ENCODE measurements around the gene CHURC1. TPM values are rescaled to one million over a fixed set of nuclear protein-coding genes. Genes with fewer than 3 reads are reported as not detected.
"Not testable (repeated sequence)": the region's sequence is repeated elsewhere in the genome, so short reads cannot be mapped to it uniquely, and the experiment has no call there.

CHURC1 gene
- total RNA-seq, 1 experiment from 2014 or later, result 48.5 TPM

GRCh38 chr14:64910847-64911495, 3.3 kb upstream of the CHURC1 start:
- CTCF ChIA-PET, result interaction anchor here (0.6 to 1.6 kb wide), 13 partner anchors 9 to 161 kb away, joined by 3 to 12 read pairs (median 3); partner anchors contain the start of gene FNTB
- peaks cover 11% of the 10 kb centered on the region for H3K4me1 Mint-ChIP-seq (ENCODE audit: low read depth, unreplicated experiment)
- peaks cover 14% of the 10 kb centered on the region for H3K36me3 Mint-ChIP-seq (ENCODE audit: insufficient read depth, unreplicated experiment)
- H3K27me3 Mint-ChIP-seq (ENCODE audit: unreplicated experiment), result peaks cover 19% of the 10 kb centered on the region
- peak; percentile 25 for DNase-seq
- no peak overlapping the region for H3K27ac Mint-ChIP-seq (ENCODE audit: unreplicated experiment)
- peak; percentile 28 for TF ChIP-seq CTCF (IDR thresholded peaks at IDR 0.05; ENCODE audit: unreplicated experiment)
- intact Hi-C loops (cut with micrococcal nuclease; ENCODE audit: unreplicated experiment), result no loop called here
- H3K4me3 Mint-ChIP-seq (ENCODE audit: low read depth, unreplicated experiment), result no peak overlapping the region
- no TSS peak for BruUV-seq (replicated peaks)
- H3K9me3 Mint-ChIP-seq (ENCODE audit: low read depth, unreplicated experiment), result no peaks in the 10 kb centered on the region

- DNase-seq, result no peak
- CTCF ChIA-PET, result no interaction called here
- intact Hi-C loops (cut with micrococcal nuclease; ENCODE audit: unreplicated experiment), result no loop called here
- no peaks in the 10 kb centered on the region for H3K9me3 Mint-ChIP-seq (ENCODE audit: low read depth, unreplicated experiment)
- peaks cover 13% of the 10 kb centered on the region for H3K4me1 Mint-ChIP-seq (ENCODE audit: low read depth, unreplicated experiment)
- no peak overlapping the region for H3K4me3 Mint-ChIP-seq (ENCODE audit: low read depth, unreplicated experiment)
- no TSS peak for BruUV-seq (replicated peaks)
- peaks cover 14% of the 10 kb centered on the region for H3K36me3 Mint-ChIP-seq (ENCODE audit: insufficient read depth, unreplicated experiment)
- H3K27ac Mint-ChIP-seq (ENCODE audit: unreplicated experiment), result no peak overlapping the region
- peaks cover 6% of the 10 kb centered on the region for H3K27me3 Mint-ChIP-seq (ENCODE audit: unreplicated experiment)
- no peak for TF ChIP-seq CTCF (IDR thresholded peaks at IDR 0.05; ENCODE audit: unreplicated experiment)
Measured at GRCh38 chr14:64912261-64912660, 2.0 kb upstream of the CHURC1 start.

- CTCF ChIA-PET; BruUV-seq (replicated peaks); H3K9me3 Mint-ChIP-seq (ENCODE audit: low read depth, unreplicated experiment); H3K27me3 Mint-ChIP-seq (ENCODE audit: unreplicated experiment); DNase-seq; intact Hi-C loops (cut with micrococcal nuclease; ENCODE audit: unreplicated experiment); H3K27ac Mint-ChIP-seq (ENCODE audit: unreplicated experiment): not testable (repeated sequence)
- Mint-ChIP-seq H3K4me1 (ENCODE audit: low read depth, unreplicated experiment) (peaks cover 25% of the 10 kb centered on the region), H3K36me3 (ENCODE audit: insufficient read depth, unreplicated experiment) (peaks cover 21% of the 10 kb centered on the region), H3K4me3 (ENCODE audit: low read depth, unreplicated experiment) (peak overlapping the region; percentile 85)
Measured at GRCh38 chr14:64913477-64913876, 778 bp upstream of the CHURC1 start.

GRCh38 chr14:64915029-64915424, 772 bp downstream of the CHURC1 start:
- Mint-ChIP-seq H3K27ac (ENCODE audit: unreplicated experiment) (peak overlapping the region; percentile 92), H3K27me3 (ENCODE audit: unreplicated experiment) (no peaks in the 10 kb centered on the region), H3K36me3 (ENCODE audit: insufficient read depth, unreplicated experiment) (peaks cover 22% of the 10 kb centered on the region), H3K9me3 (ENCODE audit: low read depth, unreplicated experiment) (no peaks in the 10 kb centered on the region), H3K4me3 (ENCODE audit: low read depth, unreplicated experiment) (peak overlapping the region; percentile 85), H3K4me1 (ENCODE audit: low read depth, unreplicated experiment) (peaks cover 33% of the 10 kb centered on the region)
- intact Hi-C loops (cut with micrococcal nuclease; ENCODE audit: unreplicated experiment), result loop anchor here (1.0 kb wide), 1 partner anchor 18 kb away; no protein-coding TSS in a partner anchor
- no peak for TF ChIP-seq CTCF (IDR thresholded peaks at IDR 0.05; ENCODE audit: unreplicated experiment)
- TSS peak; percentile 70 for BruUV-seq (replicated peaks)
- CTCF ChIA-PET, result interaction anchor here (1.3 kb wide), 1 partner anchor 24 kb away, joined by 3 read pairs; no protein-coding TSS in a partner anchor
- no peak for DNase-seq

GRCh38 chr14:64915797-64916196, 1.5 kb downstream of the CHURC1 start:
- no peak overlapping the region for H3K27ac Mint-ChIP-seq (ENCODE audit: unreplicated experiment)
- peak overlapping the region; percentile 85 for H3K4me3 Mint-ChIP-seq (ENCODE audit: low read depth, unreplicated experiment)
- no peak for DNase-seq
- intact Hi-C loops (cut with micrococcal nuclease; ENCODE audit: unreplicated experiment), result loop anchor here (1.0 kb wide), 1 partner anchor 18 kb away; no protein-coding TSS in a partner anchor
- no TSS peak for BruUV-seq (replicated peaks)
- H3K27me3 Mint-ChIP-seq (ENCODE audit: unreplicated experiment), result no peaks in the 10 kb centered on the region
- TF ChIP-seq CTCF (IDR thresholded peaks at IDR 0.05; ENCODE audit: unreplicated experiment), result no peak
- peaks cover 22% of the 10 kb centered on the region for H3K36me3 Mint-ChIP-seq (ENCODE audit: insufficient read depth, unreplicated experiment)
- H3K9me3 Mint-ChIP-seq (ENCODE audit: low read depth, unreplicated experiment), result no peaks in the 10 kb centered on the region
- CTCF ChIA-PET, result no interaction called here
- peaks cover 38% of the 10 kb centered on the region for H3K4me1 Mint-ChIP-seq (ENCODE audit: low read depth, unreplicated experiment)
